HL-60 (cell line): ENCODE results near the gene CNST.
A peak's percentile ranks its signal among the peaks of the same experiment; 100 is the strongest.
"Not testable (repeated sequence)": the region's sequence is repeated elsewhere in the genome, so short reads cannot be mapped to it uniquely, and the experiment has no call there.

Experiments
- DNase-seq, 2 experiments: peaks; one replicate each; pipeline ENCODE4 v3.0.0-alpha.2; 2010 to 2020; ENCODE audit warnings: low read depth in 1 of 2, low spot score in 1 of 2
- H3K27ac ChIP-seq: fragments of 250-450 bp; sonication (Bioruptor Pico); replicated peaks from 2 replicates; pipeline ENCODE4 v1.5.1; 2020; ENCODE audit warnings: mild to moderate bottlenecking, moderate library complexity
- H3K27me3 ChIP-seq: fragments of 250-450 bp; sonication (Bioruptor Pico); 2 replicates; pipeline ENCODE4 v1.5.1; 2021; ENCODE audit warnings: mild to moderate bottlenecking, moderate library complexity; ENCODE audit not compliant: insufficient read depth, poor library complexity, severe bottlenecking
- H3K4me3 ChIP-seq: replicated peaks from 2 replicates; pipeline ENCODE4 v1.5.1; 2011; ENCODE audit warnings: mild to moderate bottlenecking, control low read depth, low read length; ENCODE audit not compliant: insufficient read depth
- GABPA ChIP-seq: IDR thresholded peaks from 2 replicates; pipeline ENCODE4 v1.6.1; 2012; ENCODE audit warnings: low read depth
- POLR2AphosphoS5 ChIP-seq: IDR thresholded peaks from 2 replicates; pipeline ENCODE4 v1.6.1; 2012; ENCODE audit warnings: low read depth
- SPI1 ChIP-seq: IDR thresholded peaks from 2 replicates; pipeline ENCODE4 v1.6.1; 2012; ENCODE audit warnings: low read depth, mild to moderate bottlenecking, borderline replicate concordance
- TF ChIP-seq, protein P1 (sequence below): IDR thresholded peaks from 2 replicates; pipeline ENCODE4 v1.6.1; 2012; ENCODE audit warnings: low read depth; ENCODE audit not compliant: insufficient replicate concordance
- TF ChIP-seq, protein P2 (sequence below): IDR thresholded peaks from one replicate; pipeline ENCODE4 v1.5.1; 2011; ENCODE audit warnings: low read length, control low read depth, inconsistent platforms; ENCODE audit not compliant: insufficient read depth

Gene CNST

DNA sequence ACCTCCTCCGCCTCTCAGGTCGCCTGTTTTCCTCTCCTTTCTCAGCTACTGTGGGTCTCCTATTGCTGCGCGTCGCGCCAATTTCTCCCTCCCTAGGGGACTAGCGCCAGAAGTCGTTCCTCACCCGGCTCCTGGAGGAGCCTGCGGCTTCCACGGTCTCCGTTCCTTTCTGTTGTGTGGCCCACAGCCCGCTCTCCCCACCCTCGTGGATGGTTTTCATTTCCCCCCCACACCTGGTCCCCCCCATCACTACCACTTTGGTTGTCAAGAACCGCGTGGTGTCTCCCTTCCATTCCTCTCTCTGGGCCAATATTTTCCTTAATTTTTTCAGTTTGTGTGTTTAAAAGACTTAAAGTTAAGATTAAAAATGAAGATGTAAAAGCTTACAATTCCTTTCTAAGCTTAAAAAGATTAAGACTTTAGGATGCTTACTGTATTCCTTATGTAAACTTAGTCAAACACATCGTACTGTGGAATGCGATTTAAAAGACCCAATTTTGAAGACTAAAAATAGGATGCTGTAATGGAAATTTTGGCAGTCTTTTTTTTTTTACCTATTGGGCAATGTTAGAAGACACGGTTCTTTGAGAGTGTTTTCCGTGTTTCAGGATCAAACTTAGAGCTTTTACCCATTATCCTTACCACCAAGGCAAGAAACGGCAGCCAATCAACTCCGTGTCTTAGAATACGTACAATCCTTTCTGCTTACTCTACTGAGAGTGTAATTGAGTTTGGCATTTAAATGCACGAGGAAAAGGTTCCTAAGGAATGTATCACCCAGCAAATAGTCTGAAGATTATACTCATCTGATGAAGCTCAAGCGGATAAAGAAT lies 773 bp downstream of the CNST start:
- no peak for DNase-seq
- H3K27ac ChIP-seq = peak overlapping the region; percentile 73
- H3K27me3 ChIP-seq = no peaks in the 10 kb centered on the region
- no peak for TF ChIP-seq SPI1
- peak overlapping the region; percentile 99 for H3K4me3 ChIP-seq

DNA sequence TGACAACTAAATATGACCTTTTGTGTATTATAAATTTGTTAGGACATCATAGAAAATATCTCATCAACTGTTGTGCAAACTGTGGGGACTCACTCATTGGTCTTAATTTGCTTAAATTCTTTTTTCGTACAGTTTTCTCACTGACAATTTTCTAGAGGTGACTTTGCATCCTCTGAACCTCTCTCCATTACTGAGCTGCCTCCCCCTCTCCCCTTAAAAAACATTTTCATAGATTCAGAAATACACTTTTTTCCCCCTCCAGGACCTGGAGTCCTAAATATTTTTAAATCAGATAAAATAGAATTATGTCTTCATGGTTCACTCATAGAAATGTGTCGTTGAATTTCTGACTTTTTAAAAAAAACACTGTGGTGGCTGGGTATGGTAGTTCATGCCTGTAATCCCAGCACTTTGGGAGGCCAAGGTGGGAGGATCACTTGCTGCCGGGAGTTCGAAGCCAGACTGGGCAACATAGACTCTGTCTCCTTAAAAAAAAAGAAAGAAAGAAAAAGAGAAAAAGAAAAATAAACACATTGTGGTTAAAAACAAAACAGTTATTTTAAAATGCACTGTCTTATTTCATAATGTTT lies 1.5 kb downstream of the CNST start:
- Histone ChIP-seq H3K27me3 (no peaks in the 10 kb centered on the region), H3K27ac (peak overlapping the region; percentile 73), H3K4me3 (peak overlapping the region; percentile 99)
- TF ChIP-seq, protein P1, sequence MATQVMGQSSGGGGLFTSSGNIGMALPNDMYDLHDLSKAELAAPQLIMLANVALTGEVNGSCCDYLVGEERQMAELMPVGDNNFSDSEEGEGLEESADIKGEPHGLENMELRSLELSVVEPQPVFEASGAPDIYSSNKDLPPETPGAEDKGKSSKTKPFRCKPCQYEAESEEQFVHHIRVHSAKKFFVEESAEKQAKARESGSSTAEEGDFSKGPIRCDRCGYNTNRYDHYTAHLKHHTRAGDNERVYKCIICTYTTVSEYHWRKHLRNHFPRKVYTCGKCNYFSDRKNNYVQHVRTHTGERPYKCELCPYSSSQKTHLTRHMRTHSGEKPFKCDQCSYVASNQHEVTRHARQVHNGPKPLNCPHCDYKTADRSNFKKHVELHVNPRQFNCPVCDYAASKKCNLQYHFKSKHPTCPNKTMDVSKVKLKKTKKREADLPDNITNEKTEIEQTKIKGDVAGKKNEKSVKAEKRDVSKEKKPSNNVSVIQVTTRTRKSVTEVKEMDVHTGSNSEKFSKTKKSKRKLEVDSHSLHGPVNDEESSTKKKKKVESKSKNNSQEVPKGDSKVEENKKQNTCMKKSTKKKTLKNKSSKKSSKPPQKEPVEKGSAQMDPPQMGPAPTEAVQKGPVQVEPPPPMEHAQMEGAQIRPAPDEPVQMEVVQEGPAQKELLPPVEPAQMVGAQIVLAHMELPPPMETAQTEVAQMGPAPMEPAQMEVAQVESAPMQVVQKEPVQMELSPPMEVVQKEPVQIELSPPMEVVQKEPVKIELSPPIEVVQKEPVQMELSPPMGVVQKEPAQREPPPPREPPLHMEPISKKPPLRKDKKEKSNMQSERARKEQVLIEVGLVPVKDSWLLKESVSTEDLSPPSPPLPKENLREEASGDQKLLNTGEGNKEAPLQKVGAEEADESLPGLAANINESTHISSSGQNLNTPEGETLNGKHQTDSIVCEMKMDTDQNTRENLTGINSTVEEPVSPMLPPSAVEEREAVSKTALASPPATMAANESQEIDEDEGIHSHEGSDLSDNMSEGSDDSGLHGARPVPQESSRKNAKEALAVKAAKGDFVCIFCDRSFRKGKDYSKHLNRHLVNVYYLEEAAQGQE = no peak
- TF ChIP-seq GABPA (no peak), SPI1 (no peak), POLR2AphosphoS5 (no peak)
- TF ChIP-seq, protein P2, sequence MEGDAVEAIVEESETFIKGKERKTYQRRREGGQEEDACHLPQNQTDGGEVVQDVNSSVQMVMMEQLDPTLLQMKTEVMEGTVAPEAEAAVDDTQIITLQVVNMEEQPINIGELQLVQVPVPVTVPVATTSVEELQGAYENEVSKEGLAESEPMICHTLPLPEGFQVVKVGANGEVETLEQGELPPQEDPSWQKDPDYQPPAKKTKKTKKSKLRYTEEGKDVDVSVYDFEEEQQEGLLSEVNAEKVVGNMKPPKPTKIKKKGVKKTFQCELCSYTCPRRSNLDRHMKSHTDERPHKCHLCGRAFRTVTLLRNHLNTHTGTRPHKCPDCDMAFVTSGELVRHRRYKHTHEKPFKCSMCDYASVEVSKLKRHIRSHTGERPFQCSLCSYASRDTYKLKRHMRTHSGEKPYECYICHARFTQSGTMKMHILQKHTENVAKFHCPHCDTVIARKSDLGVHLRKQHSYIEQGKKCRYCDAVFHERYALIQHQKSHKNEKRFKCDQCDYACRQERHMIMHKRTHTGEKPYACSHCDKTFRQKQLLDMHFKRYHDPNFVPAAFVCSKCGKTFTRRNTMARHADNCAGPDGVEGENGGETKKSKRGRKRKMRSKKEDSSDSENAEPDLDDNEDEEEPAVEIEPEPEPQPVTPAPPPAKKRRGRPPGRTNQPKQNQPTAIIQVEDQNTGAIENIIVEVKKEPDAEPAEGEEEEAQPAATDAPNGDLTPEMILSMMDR = no peak
- DNase-seq = no peak

DNA sequence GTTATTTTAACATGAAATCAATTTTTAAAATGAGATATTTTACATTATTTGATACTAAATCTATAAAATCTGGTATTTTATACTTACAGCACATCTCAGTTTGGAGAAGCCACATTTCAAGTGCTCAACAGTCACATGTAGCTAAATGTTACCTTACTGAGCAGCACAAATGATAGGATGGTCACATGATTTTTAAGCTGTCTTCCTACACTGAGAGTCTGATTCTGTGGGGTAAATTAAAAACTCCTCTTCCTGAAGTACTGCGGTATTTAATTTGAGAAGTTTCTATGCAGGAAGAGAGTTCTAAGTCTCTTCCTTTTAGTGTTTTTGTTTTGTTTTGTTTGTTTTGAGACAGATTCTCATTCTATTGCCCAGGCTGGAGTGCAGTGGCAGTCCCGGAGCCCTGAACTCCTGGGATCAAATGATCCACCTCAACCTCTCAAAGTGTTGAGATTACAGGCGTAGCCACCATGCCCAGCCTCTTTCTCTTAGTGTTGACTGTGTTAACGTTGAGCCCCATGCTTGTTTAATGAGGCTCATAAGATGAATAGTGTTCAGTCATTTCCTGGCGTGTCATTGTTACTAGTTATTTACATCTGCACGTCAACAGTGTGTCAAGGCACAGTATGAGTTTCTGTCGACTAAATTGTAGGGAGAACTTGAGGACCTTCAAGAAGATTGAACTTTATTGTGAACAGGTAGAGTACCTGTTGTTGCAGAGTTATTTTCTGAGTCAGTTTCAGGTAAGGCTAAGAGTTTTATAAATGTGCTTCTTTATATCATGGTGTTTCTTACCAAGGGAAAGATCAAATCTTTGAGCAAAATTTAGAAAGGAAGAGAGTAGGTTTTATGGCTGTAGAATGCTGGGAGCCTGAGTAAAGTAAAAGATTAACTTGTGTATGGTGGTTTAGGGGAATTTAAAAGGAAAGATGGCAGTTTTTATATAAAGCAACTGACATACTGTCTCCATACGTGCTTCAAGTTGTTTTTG lies 3.3 kb downstream of the CNST start:
- TF ChIP-seq POLR2AphosphoS5 = no peak
- H3K27me3 ChIP-seq = no peaks in the 10 kb centered on the region
- no peak overlapping the region for H3K4me3 ChIP-seq
- no peak for DNase-seq
- peak overlapping the region; percentile 5; the same call in 1 of the 2 replicates for H3K27ac ChIP-seq

DNA sequence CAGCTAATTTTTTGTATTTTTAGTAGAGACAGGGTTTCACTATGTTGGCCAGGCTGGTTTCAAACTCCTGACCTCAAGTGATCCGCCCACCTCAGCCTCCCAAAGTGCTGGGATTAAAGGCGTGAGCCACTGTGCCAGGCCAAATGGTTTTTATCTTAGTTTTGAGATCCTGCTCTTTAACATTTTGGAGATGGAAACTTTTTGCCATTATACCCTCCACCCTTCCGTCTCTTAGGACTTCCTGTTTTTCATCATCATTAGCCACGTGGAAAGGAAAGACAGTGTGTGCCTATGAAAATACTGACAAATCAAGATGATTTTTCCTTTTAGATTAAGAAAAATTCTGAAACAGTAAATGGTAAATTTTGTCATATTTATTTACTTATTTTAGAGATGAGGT lies 5.1 kb downstream of the CNST start:
- peak overlapping the region; percentile 57 for H3K27ac ChIP-seq
- DNase-seq = peak in 1 of 2 experiments; percentile 32
- not testable (repeated sequence) for H3K4me3 ChIP-seq, H3K27me3 ChIP-seq
- TF ChIP-seq SPI1 = peak; percentile 96

DNA sequence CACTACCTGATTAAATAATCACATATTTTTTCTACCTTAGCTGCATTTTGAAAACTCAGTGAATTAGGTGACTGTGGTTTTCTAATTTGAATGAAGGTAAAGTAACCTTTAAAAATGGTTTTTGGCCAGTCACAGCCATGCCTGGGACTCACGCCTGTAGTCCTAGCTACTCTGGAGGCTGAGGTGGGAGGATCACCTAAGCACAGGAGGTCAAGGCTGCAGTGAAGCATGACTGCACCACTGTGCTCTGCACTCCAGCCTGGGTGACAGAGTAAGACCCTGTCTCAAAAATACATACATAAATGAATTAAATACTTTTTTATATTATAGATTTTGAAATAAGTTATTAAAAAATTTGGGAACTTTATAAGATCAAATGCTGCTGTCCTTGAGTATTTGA lies 5.7 kb downstream of the CNST start:
- H3K27me3 ChIP-seq = no peaks in the 10 kb centered on the region
- peak overlapping the region; percentile 57 for H3K27ac ChIP-seq
- TF ChIP-seq, protein P2 = no peak
- TF ChIP-seq POLR2AphosphoS5 = no peak
- no peak for TF ChIP-seq SPI1
- TF ChIP-seq, protein P1 = no peak
- TF ChIP-seq GABPA = no peak
- DNase-seq = no peak
- H3K4me3 ChIP-seq = no peak overlapping the region
